ENCODE data around the gene PLCB1.

PLCB1 gene

GRCh38 chr20:8932192-8933165 lies 800.4 kb downstream of the PLCB1 start:
- peak; percentile 90 for DNase-seq (ENCODE audit: low read depth)
- no peak overlapping the region for H3K4me3 ChIP-seq (ENCODE audit: control insufficient read depth, low read depth, low read length)
- no peak for TF ChIP-seq CTCF (IDR thresholded peaks at IDR 0.05; ENCODE audit: control insufficient read depth, insufficient read depth, low read depth, low read length, missing control alignments)

GRCh38 chr20:8933381-8933807 lies 801.3 kb downstream of the PLCB1 start:
- no peak for TF ChIP-seq CTCF (IDR thresholded peaks at IDR 0.05; ENCODE audit: control insufficient read depth, insufficient read depth, low read depth, low read length, missing control alignments)
- DNase-seq (ENCODE audit: low read depth) = no peak
- H3K4me3 ChIP-seq (ENCODE audit: control insufficient read depth, low read depth, low read length) = no peak overlapping the region

DNA sequence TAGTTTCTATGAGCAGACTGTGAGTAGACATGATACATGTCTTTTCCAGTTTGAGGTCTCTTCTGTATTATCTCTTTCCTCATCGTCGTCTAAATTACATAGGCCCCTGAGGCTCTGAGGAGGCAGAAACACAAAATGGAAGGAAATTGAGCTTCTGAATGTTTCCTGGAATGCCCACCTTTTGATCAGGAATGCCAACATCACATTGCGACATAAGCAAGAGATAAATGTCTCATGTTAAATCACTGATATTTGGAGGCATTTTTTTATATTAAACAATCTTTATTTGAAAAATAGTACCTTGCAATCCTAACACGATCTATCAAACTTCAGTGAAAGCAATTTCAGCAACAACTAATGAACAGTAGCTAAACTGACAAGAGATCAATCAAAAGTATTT lies 802.3 kb downstream of the PLCB1 start:
- H3K4me3 ChIP-seq (ENCODE audit: control insufficient read depth, low read depth, low read length) = no peak overlapping the region
- no peak for TF ChIP-seq CTCF (IDR thresholded peaks at IDR 0.05; ENCODE audit: control insufficient read depth, insufficient read depth, low read depth, low read length, missing control alignments)
- DNase-seq (ENCODE audit: low read depth) = no peak

Data from AG09309 (cell line).